ENCODE data around the gene PGLYRP3. TPM values are rescaled to one million over a fixed set of nuclear protein-coding genes. Genes with fewer than 3 reads are reported as not detected.

The PGLYRP3 gene, protein sequence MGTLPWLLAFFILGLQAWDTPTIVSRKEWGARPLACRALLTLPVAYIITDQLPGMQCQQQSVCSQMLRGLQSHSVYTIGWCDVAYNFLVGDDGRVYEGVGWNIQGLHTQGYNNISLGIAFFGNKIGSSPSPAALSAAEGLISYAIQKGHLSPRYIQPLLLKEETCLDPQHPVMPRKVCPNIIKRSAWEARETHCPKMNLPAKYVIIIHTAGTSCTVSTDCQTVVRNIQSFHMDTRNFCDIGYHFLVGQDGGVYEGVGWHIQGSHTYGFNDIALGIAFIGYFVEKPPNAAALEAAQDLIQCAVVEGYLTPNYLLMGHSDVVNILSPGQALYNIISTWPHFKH
- total RNA-seq, result not detected

DNA sequence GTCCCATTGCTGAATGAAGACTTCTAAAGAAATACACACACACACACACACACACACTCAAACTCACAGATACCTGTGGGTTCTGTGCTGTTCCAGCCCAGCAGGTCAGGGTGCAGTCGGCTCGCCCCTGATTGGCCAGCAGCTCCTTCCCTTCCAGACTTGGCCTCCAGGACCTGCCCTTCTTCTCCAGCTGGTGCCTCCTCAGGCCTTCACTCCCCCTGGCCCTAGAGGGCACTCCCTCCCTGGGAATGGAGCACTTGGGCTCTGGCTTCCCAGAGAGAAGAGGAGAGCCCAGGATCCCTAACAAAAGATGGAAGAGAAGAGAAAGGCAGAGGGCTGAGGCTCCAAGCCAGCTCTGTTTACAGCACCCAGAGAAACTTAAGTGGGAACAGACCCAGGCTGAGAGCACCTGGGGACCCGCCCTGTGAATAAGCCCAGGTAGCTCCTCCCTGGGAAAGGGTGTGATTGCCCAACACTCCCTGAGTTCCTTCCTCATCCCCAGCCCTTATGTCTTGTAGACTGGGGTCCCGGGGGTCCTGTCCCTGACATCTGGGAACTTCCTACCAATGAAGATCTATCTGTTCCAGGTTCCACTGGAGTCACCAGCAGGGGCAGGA is at the start of gene PGLYRP3:
Gene PGLYRP3 (minus strand): TSS at position 383 of the 617 bp plus-strand sequence. CDS start 2,287 bp downstream, outside the sequence.
- no peak for ATAC-seq
- Mint-ChIP-seq H3K9me3 (no peaks in the 10 kb centered on the region), H3K36me3 (no peaks in the 10 kb centered on the region), H3K27ac (no peak within 1 kb of the TSS)
- no peak for DNase-seq (ENCODE audit: low spot score in 2 of 2)

- no peak for DNase-seq (ENCODE audit: low spot score in 2 of 2)
- ATAC-seq, result no peak
- Mint-ChIP-seq H3K27ac (no peak overlapping the region), H3K9me3 (no peaks in the 10 kb centered on the region), H3K36me3 (no peaks in the 10 kb centered on the region)
Observed at GRCh38 chr1:153362187-153362775, 49.5 kb upstream of the PGLYRP3 start.

DNA sequence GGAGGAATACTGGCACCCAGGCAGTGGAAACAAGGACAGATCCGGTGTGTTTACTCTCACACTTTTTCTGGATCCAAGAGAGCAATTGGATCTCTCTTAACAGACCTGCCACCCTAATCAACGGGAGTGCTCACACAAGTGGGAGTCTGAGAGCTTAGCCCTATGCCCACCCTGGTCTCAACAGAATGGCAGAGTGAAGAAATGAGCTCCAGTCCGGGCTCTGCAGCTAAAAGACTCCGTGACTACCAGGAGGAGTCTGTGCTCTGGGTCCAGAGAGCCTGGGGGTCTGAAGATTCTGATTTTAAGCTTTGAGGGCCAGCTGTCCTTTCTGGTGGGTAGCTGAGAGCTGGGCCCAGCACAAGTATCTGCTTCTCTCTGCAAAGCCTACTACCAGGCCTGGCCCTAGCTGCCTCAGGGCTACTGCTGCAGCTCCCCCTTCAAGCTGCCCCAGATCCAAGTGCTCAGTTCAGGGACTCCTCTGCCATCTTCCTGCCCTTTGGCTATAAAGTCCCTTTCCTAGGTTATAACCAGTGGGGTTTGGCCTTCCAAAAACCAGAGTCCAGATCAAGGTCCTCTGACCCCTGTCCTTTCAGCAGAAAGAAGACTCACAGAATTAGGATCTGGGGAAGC is 48.8 kb upstream of the PGLYRP3 start:
- ATAC-seq (no peak), DNase-seq (ENCODE audit: low spot score in 2 of 2) (no peak)
- no peaks in the 10 kb centered on the region for H3K9me3 Mint-ChIP-seq
- peak overlapping the region in 1 of 2 donors; percentile 9 for H3K27ac Mint-ChIP-seq
- H3K36me3 Mint-ChIP-seq, result no peaks in the 10 kb centered on the region

DNA sequence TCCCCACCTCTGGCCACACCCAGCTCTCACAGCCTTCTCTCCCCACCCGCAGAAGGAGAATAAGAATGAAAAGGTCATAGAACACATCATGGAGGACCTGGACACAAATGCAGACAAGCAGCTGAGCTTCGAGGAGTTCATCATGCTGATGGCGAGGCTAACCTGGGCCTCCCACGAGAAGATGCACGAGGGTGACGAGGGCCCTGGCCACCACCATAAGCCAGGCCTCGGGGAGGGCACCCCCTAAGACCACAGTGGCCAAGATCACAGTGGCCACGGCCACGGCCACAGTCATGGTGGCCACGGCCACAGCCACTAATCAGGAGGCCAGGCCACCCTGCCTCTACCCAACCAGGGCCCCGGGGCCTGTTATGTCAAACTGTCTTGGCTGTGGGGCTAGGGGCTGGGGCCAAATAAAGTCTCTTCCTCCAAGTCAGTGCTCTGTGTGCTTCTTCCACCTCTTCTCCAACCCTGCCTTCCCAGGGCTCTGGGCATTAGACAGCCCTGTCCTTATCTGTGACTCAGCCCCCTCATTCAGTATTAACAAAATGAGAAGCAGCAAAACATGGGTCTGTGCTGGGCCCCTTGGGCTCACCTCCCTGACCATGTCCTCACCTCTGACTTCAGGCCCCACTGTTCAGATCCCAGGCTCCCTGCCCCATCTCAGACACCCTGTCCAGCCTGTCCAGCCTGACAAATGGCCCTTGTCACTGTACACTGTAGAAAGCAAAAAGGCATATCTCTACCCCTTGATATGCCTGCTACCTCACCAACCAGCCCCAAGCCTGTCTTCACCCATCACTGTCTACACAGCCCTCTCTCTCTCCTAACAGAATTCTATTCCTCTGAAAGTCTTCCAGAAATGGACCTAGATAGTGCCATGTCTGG is 48.1 kb upstream of the PGLYRP3 start:
- Mint-ChIP-seq H3K9me3 (no peaks in the 10 kb centered on the region), H3K27ac (peak overlapping the region in 1 of 2 donors; percentile 9), H3K36me3 (no peaks in the 10 kb centered on the region)
- DNase-seq (ENCODE audit: low spot score in 2 of 2) (no peak), ATAC-seq (no peak)

DNA sequence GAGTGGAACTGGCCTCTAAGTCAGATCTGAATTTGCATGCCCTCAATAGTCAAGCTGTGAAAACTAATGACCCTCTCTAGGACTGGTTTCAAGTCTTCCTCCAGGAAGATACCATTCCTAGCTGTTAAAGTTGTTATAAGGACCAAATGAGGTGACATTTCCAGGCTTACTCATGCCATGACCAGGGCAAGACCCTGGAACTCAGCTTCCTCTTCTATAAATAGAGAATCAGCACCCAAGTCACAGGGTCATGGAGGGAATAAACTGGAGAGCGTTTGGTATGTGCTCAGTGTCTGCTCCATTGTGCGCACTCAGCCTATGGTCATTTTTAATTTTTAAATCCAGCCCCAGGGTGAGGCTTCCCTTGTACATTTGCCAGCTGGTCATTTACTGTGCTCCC is 47.4 kb upstream of the PGLYRP3 start:
- Mint-ChIP-seq H3K27ac (no peak overlapping the region), H3K36me3 (no peaks in the 10 kb centered on the region), H3K9me3 (no peaks in the 10 kb centered on the region)
- ATAC-seq (no peak), DNase-seq (ENCODE audit: low spot score in 2 of 2) (no peak)

DNA sequence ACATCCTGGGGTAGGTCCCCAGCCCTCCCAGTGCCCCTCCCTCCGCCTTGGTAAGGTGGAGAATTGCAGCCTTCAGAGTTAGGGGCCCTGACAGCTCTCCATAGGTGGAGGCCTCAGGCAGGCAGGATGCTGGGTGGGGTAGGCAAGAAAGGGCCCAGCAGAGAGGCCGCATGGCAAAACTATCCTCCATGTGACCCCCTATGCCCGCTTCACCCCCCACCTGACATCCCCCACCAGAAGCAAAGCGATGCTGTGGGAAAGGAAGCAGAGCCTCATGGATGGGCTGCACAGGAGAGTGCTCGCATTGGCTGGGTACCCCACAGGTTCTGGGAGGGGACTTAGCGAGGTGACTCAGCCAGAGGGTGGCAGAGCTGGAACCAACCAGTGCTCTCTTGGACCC is 46.5 kb upstream of the PGLYRP3 start:
- Mint-ChIP-seq H3K9me3 (no peaks in the 10 kb centered on the region), H3K27ac (no peak overlapping the region), H3K36me3 (no peaks in the 10 kb centered on the region)
- ATAC-seq (no peak), DNase-seq (ENCODE audit: low spot score in 2 of 2) (no peak)

- DNase-seq (ENCODE audit: low spot score in 2 of 2) (no peak), ATAC-seq (no peak)
- Mint-ChIP-seq H3K36me3 (no peaks in the 10 kb centered on the region), H3K27ac (no peak overlapping the region), H3K9me3 (no peaks in the 10 kb centered on the region)
Observed at GRCh38 chr1:153358691-153358975, 45.9 kb upstream of the PGLYRP3 start.

DNA sequence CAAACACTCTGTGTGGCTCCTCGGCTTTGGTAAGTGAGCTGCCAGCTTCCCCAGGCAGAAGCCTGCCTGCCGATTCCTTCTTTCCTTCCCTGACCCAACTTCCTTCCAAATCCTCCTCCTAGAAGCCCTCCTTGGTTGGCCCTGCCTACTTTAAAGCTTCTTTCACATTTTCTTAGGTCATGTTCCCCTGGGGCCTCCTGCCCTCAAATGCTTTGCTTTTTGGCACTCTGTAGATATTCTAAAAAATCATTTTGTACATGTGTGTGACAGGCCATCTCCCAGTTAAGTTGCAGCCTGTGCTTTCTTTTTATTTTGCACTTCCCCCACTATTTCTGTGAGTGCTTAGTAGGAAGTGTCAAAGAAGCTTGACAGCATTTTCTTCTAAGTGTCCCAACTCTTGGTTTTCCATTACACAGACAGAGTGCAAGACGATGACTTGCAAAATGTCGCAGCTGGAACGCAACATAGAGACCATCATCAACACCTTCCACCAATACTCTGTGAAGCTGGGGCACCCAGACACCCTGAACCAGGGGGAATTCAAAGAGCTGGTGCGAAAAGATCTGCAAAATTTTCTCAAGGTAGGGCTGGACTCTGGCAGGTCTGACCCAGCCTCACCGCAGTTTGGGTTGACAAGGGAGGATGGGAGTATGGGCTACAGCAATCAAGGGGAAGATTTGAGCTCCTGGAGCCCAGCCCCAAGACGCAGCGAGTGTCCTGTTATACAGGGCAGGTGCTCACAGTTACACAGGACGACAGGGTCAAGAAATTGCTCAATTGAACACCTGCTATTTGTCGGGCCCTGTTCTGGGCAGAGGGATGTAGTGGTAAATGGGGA is 45.3 kb upstream of the PGLYRP3 start, which contains the start of gene S100A9:
Gene S100A9 (plus strand): TSS at position 2 of the 838 bp plus-strand sequence. CDS start 430 bp downstream, at position 432.
- Mint-ChIP-seq H3K9me3 (no peaks in the 10 kb centered on the region), H3K36me3 (no peaks in the 10 kb centered on the region), H3K27ac (peak within 1 kb of the TSS; percentile 25 to 89)
- no peak for ATAC-seq
- DNase-seq (ENCODE audit: low spot score in 2 of 2), result no peak

GRCh38 chr1:153357076-153357852 is 44.5 kb upstream of the PGLYRP3 start:
- ATAC-seq (peak in 1 of 2 donors; percentile 46), DNase-seq (ENCODE audit: low spot score in 2 of 2) (no peak)
- H3K9me3 Mint-ChIP-seq, result no peaks in the 10 kb centered on the region
- H3K27ac Mint-ChIP-seq, result no peak overlapping the region
- no peaks in the 10 kb centered on the region for H3K36me3 Mint-ChIP-seq

- no peak for ATAC-seq
- no peak for DNase-seq (ENCODE audit: low spot score in 2 of 2)
- H3K36me3 Mint-ChIP-seq, result no peaks in the 10 kb centered on the region
- peak overlapping the region in 1 of 2 donors; percentile 25 for H3K27ac Mint-ChIP-seq
- H3K9me3 Mint-ChIP-seq, result no peaks in the 10 kb centered on the region
Observed at GRCh38 chr1:153356392-153357075, 43.8 kb upstream of the PGLYRP3 start.

DNA sequence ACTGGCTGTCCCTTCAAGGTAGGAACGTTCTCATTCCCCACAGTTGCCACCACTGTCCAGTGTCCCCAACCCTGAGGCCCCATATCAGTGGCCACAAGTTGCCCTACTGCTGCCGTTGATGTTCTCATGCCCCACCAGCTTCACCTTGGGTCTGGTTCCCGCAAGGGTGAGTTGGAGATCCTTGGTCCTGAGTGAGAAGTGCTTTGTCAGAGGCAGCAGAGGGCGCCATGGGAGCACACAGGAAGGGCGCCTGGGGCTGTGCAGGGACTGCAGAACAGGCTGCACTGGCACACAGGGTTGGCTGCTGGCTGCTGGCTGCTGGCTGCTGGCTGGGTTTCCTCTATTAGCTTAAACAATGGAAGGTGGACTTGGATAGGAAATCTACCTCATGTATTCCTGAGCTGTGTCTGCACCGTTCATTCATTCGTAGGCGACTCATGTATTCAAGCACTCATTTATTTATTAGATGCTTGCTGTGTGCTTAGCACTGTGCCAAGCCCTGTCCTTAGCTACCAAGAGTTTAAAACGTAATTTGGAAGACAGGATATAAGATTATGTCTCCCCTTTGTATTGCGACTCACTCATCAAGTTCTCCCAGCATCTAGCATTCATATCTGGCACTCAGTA is 42.8 kb upstream of the PGLYRP3 start:
- Mint-ChIP-seq H3K36me3 (no peaks in the 10 kb centered on the region), H3K9me3 (no peaks in the 10 kb centered on the region), H3K27ac (no peak overlapping the region)
- DNase-seq (ENCODE audit: low spot score in 2 of 2) (peak in 1 of 2 donors; percentile 64), ATAC-seq (peak; percentile 75 to 86)

DNA sequence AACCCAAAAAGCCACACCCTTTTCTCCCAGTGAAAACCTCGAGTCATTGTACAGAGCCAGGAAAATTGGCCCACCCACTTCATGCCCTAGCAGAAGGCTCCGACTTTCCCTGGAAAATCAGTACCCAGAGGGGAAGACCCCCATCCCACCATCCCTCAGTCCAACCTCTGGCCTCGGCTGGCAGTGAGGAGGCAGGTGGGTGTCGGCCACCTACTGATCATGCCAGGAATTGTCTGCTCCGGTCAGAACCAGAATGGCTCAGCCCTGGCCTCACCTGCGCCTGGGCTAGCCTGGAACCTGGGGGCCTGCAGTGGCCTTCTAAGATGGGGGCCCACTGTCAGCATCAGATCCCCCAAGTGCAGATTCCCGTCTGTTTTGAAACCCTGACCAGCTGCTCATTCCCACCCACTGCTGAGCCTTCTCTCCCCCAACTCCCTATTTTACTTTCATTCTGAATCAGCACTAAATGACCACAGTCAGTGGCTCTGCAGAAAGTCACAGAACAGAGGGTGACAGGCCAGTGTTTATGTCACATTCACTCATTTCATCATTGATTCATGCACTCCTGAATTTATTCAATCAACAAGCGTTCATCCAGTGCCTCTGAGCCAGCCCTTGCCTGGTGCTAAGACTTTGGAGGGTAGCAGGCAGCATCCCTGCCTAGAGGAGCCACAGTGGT is 41.9 kb upstream of the PGLYRP3 start:
- peak in 1 of 2 donors; percentile 30 for ATAC-seq
- Mint-ChIP-seq H3K9me3 (no peaks in the 10 kb centered on the region), H3K27ac (no peak overlapping the region), H3K36me3 (no peaks in the 10 kb centered on the region)
- no peak for DNase-seq (ENCODE audit: low spot score in 2 of 2)

- H3K27ac Mint-ChIP-seq, result no peak overlapping the region
- ATAC-seq, result no peak
- H3K36me3 Mint-ChIP-seq, result no peaks in the 10 kb centered on the region
- H3K9me3 Mint-ChIP-seq, result no peaks in the 10 kb centered on the region
- no peak for DNase-seq (ENCODE audit: low spot score in 2 of 2)
Observed at GRCh38 chr1:153353226-153353947, 40.6 kb upstream of the PGLYRP3 start.

Measured in activated naive CD4-positive, alpha-beta T cell treated with anti-CD3 and anti-CD28 coated beads, Interleukin-2, amount 50 U/mL, for 72 hours (primary cell).